Naive B cell (primary cell): Measurements from ENCODE around the gene GPC3. TPM values are rescaled to one million over a fixed set of nuclear protein-coding genes. Genes with fewer than 3 reads are reported as not detected.
A peak's percentile ranks its signal among the peaks of the same experiment; 100 is the strongest.

Source experiments
- ATAC-seq, 2 donors: fragments of 150-1000 bp; cut with Tn5 transposase; 2 replicates each; pipeline ENCODE4 v1.10.0; 2021; ENCODE audit warnings: low read depth in 2 of 2, mild to moderate bottlenecking in 2 of 2, moderate library complexity in 2 of 2
- DNase-seq: peaks from one replicate; pipeline ENCODE4 v3.0.0; 2022
- H3K27ac Mint-ChIP-seq, 6 donors: one replicate each; pipeline ENCODE4 v1.8.0; 2020 to 2022; ENCODE audit warnings: mild to moderate bottlenecking in 6 of 6, mixed read lengths in 6 of 6, moderate library complexity in 5 of 6, inconsistent platforms in 2 of 6
- H3K27me3 Mint-ChIP-seq, 3 donors: one replicate each; pipeline ENCODE4 v1.8.0; 2021 to 2022; ENCODE audit warnings: mixed read lengths in 3 of 3, mild to moderate bottlenecking in 1 of 3
- H3K36me3 Mint-ChIP-seq, 2 donors: one replicate each; pipeline ENCODE4 v1.8.0; 2020 to 2022; ENCODE audit warnings: mixed read lengths in 2 of 2, inconsistent platforms in 1 of 2, mild to moderate bottlenecking in 1 of 2
- H3K4me1 Mint-ChIP-seq, 3 donors: one replicate each; pipeline ENCODE4 v1.8.0; 2020 to 2022; ENCODE audit warnings: mixed read lengths in 3 of 3, inconsistent platforms in 1 of 3, mild to moderate bottlenecking in 1 of 3, moderate library complexity in 1 of 3
- H3K4me3 Mint-ChIP-seq, 8 donors: one replicate each; pipeline ENCODE4 v1.8.0; 2020 to 2022; ENCODE audit warnings: mild to moderate bottlenecking in 8 of 8, mixed read lengths in 8 of 8, moderate library complexity in 8 of 8, inconsistent platforms in 2 of 8
- H3K9me3 Mint-ChIP-seq, 7 donors: one replicate each; pipeline ENCODE4 v1.8.0; 2020 to 2022; ENCODE audit warnings: mixed read lengths in 7 of 7, mild to moderate bottlenecking in 5 of 7, inconsistent platforms in 2 of 7, moderate library complexity in 1 of 7
- polyA plus RNA-seq, 6 donors: library from polyadenylated mRNA; unstranded; fragments of 300-500 nt; fragmentation: Illumina TruSeq; gene quantifications; one replicate each; pipeline ENCODE4 v1.2.3, GENCODE V29; 2021; ENCODE audit warnings: low read depth in 6 of 6

Gene GPC3
- polyA plus RNA-seq, 6 donors from 2014 or later = not detected

GRCh38 chrX:133514486-133514885 is 470.9 kb downstream of the GPC3 start:
- no peak overlapping the region for H3K4me3 Mint-ChIP-seq
- DNase-seq = no peak
- no peaks in the 10 kb centered on the region for H3K4me1 Mint-ChIP-seq
- no peaks in the 10 kb centered on the region for H3K36me3 Mint-ChIP-seq
- no peak overlapping the region for H3K27ac Mint-ChIP-seq
- peaks cover 0 to 4% (median 0%) of the 10 kb centered on the region in 7 donors for H3K9me3 Mint-ChIP-seq
- H3K27me3 Mint-ChIP-seq = no peaks in the 10 kb centered on the region
- ATAC-seq = no peak

- Mint-ChIP-seq H3K27me3 (no peaks in the 10 kb centered on the region), H3K4me1 (no peaks in the 10 kb centered on the region), H3K4me3 (no peak overlapping the region), H3K9me3 (peaks cover 0 to 2% (median 0%) of the 10 kb centered on the region in 7 donors), H3K36me3 (no peaks in the 10 kb centered on the region), H3K27ac (peak overlapping the region in 1 of 6 donors; percentile 59)
- no peak for ATAC-seq
- DNase-seq = no peak
Observed at GRCh38 chrX:133513123-133513522, 472.3 kb downstream of the GPC3 start.

GRCh38 chrX:133511041-133511440 is 474.4 kb downstream of the GPC3 start:
- Mint-ChIP-seq H3K4me1 (no peaks in the 10 kb centered on the region), H3K36me3 (no peaks in the 10 kb centered on the region)
- ATAC-seq = no peak

DNA sequence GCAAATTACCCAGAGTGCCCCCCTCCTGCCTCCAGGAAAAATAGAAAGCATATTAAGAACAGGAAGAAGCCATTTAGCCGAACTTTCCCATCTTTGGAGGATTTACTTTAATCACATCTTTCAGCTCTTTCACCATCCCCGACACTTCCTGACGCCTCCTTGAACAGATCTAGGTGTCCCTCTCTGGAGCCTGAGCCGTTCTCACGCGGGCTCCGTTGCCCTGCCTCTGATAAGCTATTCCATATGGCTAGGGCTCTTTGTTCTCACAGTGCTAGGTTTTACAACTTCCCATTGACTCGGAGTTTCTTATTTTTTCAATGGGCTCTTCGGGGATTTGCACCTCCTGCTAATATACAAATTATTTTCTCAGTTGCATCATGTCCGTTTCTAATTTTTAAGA is 488.0 kb downstream of the GPC3 start:
- DNase-seq = no peak
- H3K27ac Mint-ChIP-seq = no peak overlapping the region
- no peak overlapping the region for H3K4me3 Mint-ChIP-seq
- peaks cover 0 to 3% (median 0%) of the 10 kb centered on the region in 7 donors for H3K9me3 Mint-ChIP-seq
- peaks cover 0 to 2% (median 0%) of the 10 kb centered on the region in 3 donors for H3K4me1 Mint-ChIP-seq
- no peak for ATAC-seq
- peaks cover 5 to 11% (median 11%) of the 10 kb centered on the region in 3 donors for H3K27me3 Mint-ChIP-seq
- H3K36me3 Mint-ChIP-seq = no peaks in the 10 kb centered on the region

More at GRCh38 chrX:133511041-133511440, 474.4 kb downstream of the GPC3 start:
- Mint-ChIP-seq H3K4me3 (no peak overlapping the region), H3K27me3 (peaks cover 0 to 2% (median 0%) of the 10 kb centered on the region in 3 donors), H3K9me3 (peaks cover 0 to 3% (median 0%) of the 10 kb centered on the region in 7 donors), H3K27ac (no peak overlapping the region)
- DNase-seq = no peak

DNA sequence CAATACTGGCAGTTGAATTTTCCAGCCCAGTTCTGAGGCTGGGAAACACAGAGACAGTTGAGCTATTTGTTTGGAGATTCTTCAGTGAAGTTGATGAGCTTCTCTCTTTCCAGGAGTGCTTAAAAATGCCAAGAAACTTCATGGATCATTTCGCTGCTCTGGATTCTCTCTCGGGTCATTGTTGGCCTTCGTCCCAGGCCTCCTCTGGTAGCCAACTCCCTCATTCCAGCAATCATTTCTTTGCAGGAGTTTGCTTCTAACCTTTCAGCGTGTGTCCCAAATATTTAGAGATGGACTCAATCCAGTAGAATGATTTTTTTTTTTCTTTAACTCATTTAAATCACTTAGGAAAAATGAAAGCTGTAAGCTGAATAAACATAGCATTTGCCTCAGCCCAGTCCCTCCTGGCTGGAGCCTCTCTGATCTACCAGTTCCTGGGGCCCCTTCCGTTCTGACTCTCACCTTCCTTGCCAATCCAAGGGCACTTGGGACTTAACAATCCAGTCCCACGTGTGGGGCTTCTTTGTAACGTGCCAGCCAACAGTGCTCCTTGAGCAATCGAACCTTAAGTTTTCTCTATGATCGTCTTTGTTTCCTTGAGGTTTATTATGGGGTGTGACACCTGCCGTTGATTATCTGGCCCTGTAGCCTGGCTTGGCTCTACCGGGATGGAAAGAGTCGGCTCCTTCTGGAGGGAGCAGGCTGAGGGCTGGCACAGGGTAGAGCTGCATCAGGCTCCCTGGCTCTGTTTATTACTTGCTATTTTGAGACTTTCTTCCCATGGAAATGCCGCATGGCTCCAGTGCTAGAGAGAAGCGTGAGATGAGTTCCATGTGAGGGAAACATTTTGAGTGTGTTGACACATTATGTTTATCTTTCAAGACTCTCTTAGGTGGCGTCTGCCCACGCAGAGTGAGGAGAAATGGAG is 489.7 kb downstream of the GPC3 start:
- Mint-ChIP-seq H3K9me3 (peaks cover 0 to 3% (median 0%) of the 10 kb centered on the region in 7 donors), H3K4me1 (peaks cover 0 to 2% (median 0%) of the 10 kb centered on the region in 3 donors), H3K27me3 (peaks cover 8 to 15% (median 11%) of the 10 kb centered on the region in 3 donors), H3K36me3 (no peaks in the 10 kb centered on the region), H3K27ac (no peak overlapping the region), H3K4me3 (no peak overlapping the region)
- ATAC-seq = no peak
- DNase-seq = no peak

GRCh38 chrX:133493366-133493765 is 492.0 kb downstream of the GPC3 start:
- Mint-ChIP-seq H3K4me3 (no peak overlapping the region), H3K4me1 (peaks cover 0 to 2% (median 0%) of the 10 kb centered on the region in 3 donors)
- ATAC-seq = no peak

DNA sequence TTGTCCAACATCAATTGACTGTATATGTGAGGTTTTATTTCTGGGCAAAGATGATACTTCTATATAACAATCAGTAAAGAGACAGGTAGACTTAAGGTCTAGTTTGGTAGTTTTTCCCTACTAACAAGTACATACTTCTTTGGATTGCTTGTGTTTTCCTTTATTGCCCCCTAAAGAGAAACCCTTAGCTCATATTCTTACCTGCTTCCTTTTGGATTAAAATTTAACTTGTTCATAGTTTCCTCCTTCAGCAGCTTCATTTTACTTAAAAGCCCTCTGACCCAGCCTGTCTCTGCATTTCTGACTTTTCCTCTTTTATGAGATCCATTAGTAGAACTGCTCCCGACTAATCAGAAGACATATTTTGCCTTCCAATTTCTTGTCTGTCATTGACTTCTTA is 494.4 kb downstream of the GPC3 start:
- Mint-ChIP-seq H3K27ac (no peak overlapping the region), H3K36me3 (no peaks in the 10 kb centered on the region), H3K27me3 (peaks cover under 1 to 8% (median 6%) of the 10 kb centered on the region in 3 donors), H3K9me3 (no peaks in the 10 kb centered on the region), H3K4me3 (no peak overlapping the region), H3K4me1 (no peaks in the 10 kb centered on the region)
- DNase-seq (no peak), ATAC-seq (no peak)

More at GRCh38 chrX:133493366-133493765, 492.0 kb downstream of the GPC3 start:
- Mint-ChIP-seq H3K9me3 (peaks cover 0 to 3% (median 0%) of the 10 kb centered on the region in 7 donors), H3K27ac (no peak overlapping the region), H3K36me3 (no peaks in the 10 kb centered on the region), H3K27me3 (peaks cover 8 to 15% (median 11%) of the 10 kb centered on the region in 3 donors)
- no peak for DNase-seq
